HG03442 (cell line): ENCODE results near the gene WTAP.
A peak's percentile ranks its signal among the peaks of the same experiment; 100 is the strongest.
"Not testable (repeated sequence)": the region's sequence is repeated elsewhere in the genome, so short reads cannot be mapped to it uniquely, and the experiment has no call there.

Source experiments
- ATAC-seq: cut with Tn5 transposase; IDR thresholded peaks from one replicate; pipeline ENCODE4 v1.9.1; 2021; ENCODE audit warnings: mild to moderate bottlenecking, moderate library complexity; ENCODE audit not compliant: unreplicated experiment

WTAP gene

GRCh38 chr6:159693128-159693893 lies 34.0 kb upstream of the WTAP start, which contains the start of gene SOD2:
Gene SOD2 (minus strand): TSS chr6:159693241. CDS start chr6:159693167, 74 bp downstream.
- peak; percentile 75 for ATAC-seq

- ATAC-seq, result no peak
Measured at GRCh38 chr6:159693894-159694545, 33.3 kb upstream of the WTAP start.

- no peak for ATAC-seq
Measured at GRCh38 chr6:159695984-159696383, 31.3 kb upstream of the WTAP start.

- no peak for ATAC-seq
Measured at GRCh38 chr6:159700970-159701369, 26.3 kb upstream of the WTAP start.

- ATAC-seq, result no peak
Measured at GRCh38 chr6:159701413-159701999, 25.8 kb upstream of the WTAP start.

- ATAC-seq, result not testable (repeated sequence)
Measured at GRCh38 chr6:159710603-159711002, 16.7 kb upstream of the WTAP start.

GRCh38 chr6:159712389-159712788 lies 14.9 kb upstream of the WTAP start:
- not testable (repeated sequence) for ATAC-seq

- ATAC-seq, result no peak
Measured at GRCh38 chr6:159713984-159714383, 13.3 kb upstream of the WTAP start.

GRCh38 chr6:159714404-159714803 lies 12.9 kb upstream of the WTAP start:
- no peak for ATAC-seq

- ATAC-seq, result no peak
Measured at GRCh38 chr6:159715166-159715565, 12.1 kb upstream of the WTAP start.

GRCh38 chr6:159715605-159716004 lies 11.7 kb upstream of the WTAP start:
- no peak for ATAC-seq

GRCh38 chr6:159716247-159717096 lies 10.8 kb upstream of the WTAP start:
- ATAC-seq, result no peak

- ATAC-seq, result no peak
Measured at GRCh38 chr6:159718634-159719033, 8.7 kb upstream of the WTAP start.

GRCh38 chr6:159719287-159719686 lies 8.0 kb upstream of the WTAP start:
- no peak for ATAC-seq

GRCh38 chr6:159720708-159721107 lies 6.6 kb upstream of the WTAP start:
- no peak for ATAC-seq

GRCh38 chr6:159721981-159722380 lies 5.3 kb upstream of the WTAP start:
- ATAC-seq, result not testable (repeated sequence)

GRCh38 chr6:159722655-159723054 lies 4.7 kb upstream of the WTAP start:
- no peak for ATAC-seq

- ATAC-seq, result no peak
Measured at GRCh38 chr6:159723259-159723658, 4.0 kb upstream of the WTAP start.

- ATAC-seq, result no peak
Measured at GRCh38 chr6:159724778-159725177, 2.5 kb upstream of the WTAP start.

GRCh38 chr6:159725208-159725607 lies 2.1 kb upstream of the WTAP start:
- not testable (repeated sequence) for ATAC-seq
